Stimulated activated naive CD8-positive, alpha-beta T cell treated with anti-CD3 and anti-CD28 coated beads, Interleukin-15, Interleukin-2, amounts not matched to agents 100 ng/mL and 50 ng/mL, for 24 hours (primary cell): ENCODE results near the gene SBK2.
A peak's percentile ranks its signal among the peaks of the same experiment; 100 is the strongest.

ENCODE experiments used
- H3K27ac Mint-ChIP-seq: one replicate; pipeline ENCODE4 v1.8.0; 2021; ENCODE audit warnings: mild to moderate bottlenecking, mixed read lengths
- H3K27me3 Mint-ChIP-seq: one replicate; pipeline ENCODE4 v1.8.0; 2021; ENCODE audit warnings: mixed read lengths
- H3K36me3 Mint-ChIP-seq: one replicate; pipeline ENCODE4 v1.8.0; 2021; ENCODE audit warnings: low read depth, mixed read lengths
- H3K4me1 Mint-ChIP-seq: one replicate; pipeline ENCODE4 v1.8.0; 2021; ENCODE audit warnings: low read depth, mixed read lengths
- H3K4me3 Mint-ChIP-seq: one replicate; pipeline ENCODE4 v1.8.0; 2021; ENCODE audit warnings: mild to moderate bottlenecking, mixed read lengths
- H3K9me3 Mint-ChIP-seq: one replicate; pipeline ENCODE4 v1.8.0; 2021; ENCODE audit warnings: mixed read lengths

SBK2 gene

DNA sequence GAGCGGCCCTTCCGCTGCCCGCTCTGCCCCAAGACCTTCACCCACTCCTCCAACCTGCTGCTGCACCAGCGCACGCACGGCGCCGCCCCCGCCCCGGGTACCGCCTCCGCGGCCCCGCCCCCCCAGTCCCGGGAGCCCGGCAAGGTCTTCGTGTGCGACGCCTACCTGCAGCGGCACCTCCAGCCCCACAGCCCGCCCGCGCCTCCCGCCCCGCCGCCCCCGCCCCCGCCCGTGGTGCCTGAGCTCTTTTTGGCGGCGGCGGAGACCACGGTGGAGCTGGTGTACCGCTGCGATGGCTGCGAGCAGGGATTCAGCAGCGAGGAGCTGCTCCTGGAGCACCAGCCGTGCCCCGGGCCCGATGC, 55.2 kb downstream of the SBK2 start:
- Mint-ChIP-seq H3K4me1 (peaks cover 40% of the 10 kb centered on the region), H3K27ac (no peak overlapping the region), H3K27me3 (no peaks in the 10 kb centered on the region), H3K4me3 (no peak overlapping the region), H3K36me3 (peaks cover 4% of the 10 kb centered on the region), H3K9me3 (no peaks in the 10 kb centered on the region)

DNA sequence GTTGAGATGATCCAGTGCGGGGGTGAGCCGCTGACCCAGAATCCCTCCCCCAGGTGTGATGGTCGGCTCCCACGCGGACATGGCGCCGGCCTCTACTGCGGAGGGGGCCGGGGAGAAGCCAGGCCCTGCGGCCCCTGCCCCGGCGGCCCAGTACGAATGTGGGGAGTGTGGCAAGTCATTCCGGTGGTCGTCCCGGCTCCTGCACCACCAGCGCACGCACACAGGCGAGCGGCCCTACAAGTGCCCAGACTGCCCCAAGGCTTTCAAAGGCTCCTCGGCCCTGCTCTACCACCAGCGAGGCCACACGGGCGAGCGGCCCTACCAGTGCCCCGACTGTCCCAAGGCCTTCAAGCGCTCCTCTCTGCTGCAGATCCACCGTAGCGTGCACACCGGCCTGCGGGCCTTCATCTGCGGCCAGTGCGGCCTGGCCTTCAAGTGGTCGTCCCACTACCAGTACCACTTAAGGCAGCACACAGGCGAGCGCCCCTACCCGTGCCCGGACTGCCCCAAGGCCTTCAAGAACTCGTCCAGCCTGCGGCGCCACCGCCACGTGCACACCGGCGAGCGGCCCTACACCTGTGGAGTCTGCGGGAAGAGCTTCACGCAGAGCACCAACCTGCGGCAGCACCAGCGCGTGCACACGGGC, 55.7 kb downstream of the SBK2 start:
- Mint-ChIP-seq H3K36me3 (peaks cover 4% of the 10 kb centered on the region), H3K4me1 (peaks cover 39% of the 10 kb centered on the region), H3K27ac (no peak overlapping the region), H3K27me3 (no peaks in the 10 kb centered on the region), H3K9me3 (no peaks in the 10 kb centered on the region), H3K4me3 (no peak overlapping the region)

DNA sequence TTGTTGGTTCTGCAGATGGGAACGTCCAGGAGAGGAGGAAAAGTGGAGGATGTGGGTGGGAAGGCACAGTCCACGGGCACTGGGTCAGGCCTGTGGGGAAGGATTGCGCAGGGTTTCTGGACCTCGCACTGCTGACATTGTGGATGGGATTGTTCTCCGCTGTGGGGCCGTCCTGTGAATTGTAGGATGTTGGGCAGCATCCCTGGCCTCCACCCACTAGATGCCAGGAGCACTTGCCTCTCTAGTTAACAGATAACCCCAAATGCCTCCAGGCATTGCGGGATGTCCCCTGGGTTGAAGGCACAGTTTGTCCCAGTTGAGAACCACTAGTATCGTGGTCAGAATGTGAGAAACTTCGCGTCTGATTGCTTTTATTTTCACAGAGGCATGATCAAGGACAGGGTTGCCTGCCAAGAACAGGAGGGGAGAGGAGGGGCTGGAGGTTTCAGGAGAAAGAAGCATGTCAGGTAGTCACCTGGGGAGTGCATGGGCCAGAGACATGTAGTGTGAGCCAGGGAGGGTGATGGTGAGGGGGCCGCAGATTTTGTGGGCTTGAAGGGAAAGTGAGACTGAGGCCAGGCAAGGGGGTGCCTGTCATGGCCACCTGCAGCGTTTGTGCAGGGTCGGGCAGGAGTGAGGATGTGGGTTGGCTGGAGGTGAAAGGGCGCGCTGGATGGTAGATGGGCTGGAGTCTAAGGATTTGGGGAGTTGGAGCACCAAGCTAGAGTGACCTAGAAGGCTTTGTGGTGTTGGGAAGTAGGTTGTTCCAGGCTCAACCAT, 57.3 kb downstream of the SBK2 start:
- peak overlapping the region; percentile 50 for H3K27ac Mint-ChIP-seq
- H3K4me1 Mint-ChIP-seq: peaks cover 37% of the 10 kb centered on the region
- no peaks in the 10 kb centered on the region for H3K27me3 Mint-ChIP-seq
- no peaks in the 10 kb centered on the region for H3K9me3 Mint-ChIP-seq
- peaks cover 4% of the 10 kb centered on the region for H3K36me3 Mint-ChIP-seq
- H3K4me3 Mint-ChIP-seq: no peak overlapping the region

DNA sequence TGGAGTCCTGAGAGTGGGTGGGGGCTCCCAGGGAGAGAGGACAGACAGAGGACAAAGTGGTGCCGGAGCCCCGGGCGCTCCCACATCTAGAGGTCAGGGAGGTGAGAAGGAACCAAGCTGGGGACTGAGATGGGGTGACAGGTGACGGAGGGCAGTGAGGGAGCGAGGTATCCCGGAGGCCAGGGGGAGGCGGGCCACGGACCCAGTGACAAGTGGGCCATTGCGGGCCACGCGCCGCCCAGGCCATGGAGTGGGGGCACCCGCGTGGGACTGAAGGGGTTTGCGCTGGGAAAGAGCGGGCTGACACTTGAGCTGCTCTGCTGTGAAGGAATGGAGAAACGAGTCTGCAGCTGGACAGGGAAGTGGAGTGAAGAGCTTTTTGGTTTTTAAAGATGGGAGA, 57.9 kb downstream of the SBK2 start:
- H3K4me3 Mint-ChIP-seq: peak overlapping the region; percentile 31
- H3K27me3 Mint-ChIP-seq: no peaks in the 10 kb centered on the region
- H3K36me3 Mint-ChIP-seq: peaks cover 4% of the 10 kb centered on the region
- H3K27ac Mint-ChIP-seq: no peak overlapping the region
- no peaks in the 10 kb centered on the region for H3K9me3 Mint-ChIP-seq
- H3K4me1 Mint-ChIP-seq: peaks cover 33% of the 10 kb centered on the region
